ENCODE measurements around the gene UBE2U.
"Not testable (repeated sequence)": the region's sequence is repeated elsewhere in the genome, so short reads cannot be mapped to it uniquely, and the experiment has no call there.

The UBE2U gene

GRCh38 chr1:64241069-64241468 is 37.6 kb downstream of the UBE2U start:
- DNase-seq: no peak

- no peak for DNase-seq
These were observed 39.7 kb downstream of the UBE2U start for GRCh38 chr1:64242895-64243756.

- no peak for DNase-seq
These were observed 40.3 kb downstream of the UBE2U start for GRCh38 chr1:64243757-64244080.

GRCh38 chr1:64245495-64245894 is 42.1 kb downstream of the UBE2U start:
- DNase-seq: no peak

- no peak for DNase-seq
These were observed 43.0 kb downstream of the UBE2U start for GRCh38 chr1:64246294-64246917.

GRCh38 chr1:64248065-64248464 is 44.6 kb downstream of the UBE2U start:
- no peak for DNase-seq

- DNase-seq: not testable (repeated sequence)
These were observed 47.0 kb downstream of the UBE2U start for GRCh38 chr1:64250472-64250871.

- no peak for DNase-seq
These were observed 48.5 kb downstream of the UBE2U start for GRCh38 chr1:64251971-64252370.

- not testable (repeated sequence) for DNase-seq
These were observed 53.8 kb downstream of the UBE2U start for GRCh38 chr1:64257233-64257632.

- not testable (repeated sequence) for DNase-seq
These were observed 55.0 kb downstream of the UBE2U start for GRCh38 chr1:64258444-64258843.

- no peak for DNase-seq
These were observed 59.9 kb downstream of the UBE2U start for GRCh38 chr1:64263335-64263734.

- DNase-seq: no peak
These were observed 60.4 kb downstream of the UBE2U start for GRCh38 chr1:64263856-64264255.

- no peak for DNase-seq
These were observed 61.7 kb downstream of the UBE2U start for GRCh38 chr1:64265141-64265540.

- no peak for DNase-seq
These were observed 63.6 kb downstream of the UBE2U start for GRCh38 chr1:64266991-64267390.

- DNase-seq: peak; percentile 3 to 35 (median 19)
These were observed 65.5 kb downstream of the UBE2U start for GRCh38 chr1:64268653-64269557.

GRCh38 chr1:64269558-64269884 is 66.1 kb downstream of the UBE2U start:
- DNase-seq: no peak

- DNase-seq: no peak
These were observed 76.6 kb downstream of the UBE2U start for GRCh38 chr1:64280001-64280400.

- no peak for DNase-seq
These were observed 78.9 kb downstream of the UBE2U start for GRCh38 chr1:64282351-64282750.

- DNase-seq: no peak
These were observed 83.6 kb downstream of the UBE2U start for GRCh38 chr1:64287071-64287470.

- no peak for DNase-seq
These were observed 87.0 kb downstream of the UBE2U start for GRCh38 chr1:64290420-64290819.

GRCh38 chr1:64291931-64292330 is 88.5 kb downstream of the UBE2U start:
- no peak for DNase-seq

- DNase-seq: no peak
These were observed 89.0 kb downstream of the UBE2U start for GRCh38 chr1:64292399-64292798.

GRCh38 chr1:64293820-64294219 is 90.4 kb downstream of the UBE2U start:
- DNase-seq: no peak

GRCh38 chr1:64295136-64295535 is 91.7 kb downstream of the UBE2U start:
- no peak for DNase-seq
